SU-DHL-6 (cell line): Measurements from ENCODE around the gene SLC3A2.

Experiments
- EZH2phosphoT487 ChIP-seq: fragments of 200-600 bp; sonication (generic), shearing (Covaris generic); conservative IDR thresholded peaks from 2 replicates; pipeline ENCODE4 v1.6.1; 2018; ENCODE audit warnings: mild to moderate bottlenecking, antibody characterized with exemption, low read length, moderate library complexity, mixed read lengths
- TF ChIP-seq, protein P1 (sequence below): fragments of 200-600 bp; sonication (generic); IDR thresholded peaks from one replicate; pipeline ENCODE4 v1.5.1; 2017; ENCODE audit warnings: antibody characterized with exemption, mild to moderate bottlenecking, low read length, moderate library complexity; ENCODE audit not compliant: insufficient read depth, poor library complexity, severe bottlenecking

DNA sequence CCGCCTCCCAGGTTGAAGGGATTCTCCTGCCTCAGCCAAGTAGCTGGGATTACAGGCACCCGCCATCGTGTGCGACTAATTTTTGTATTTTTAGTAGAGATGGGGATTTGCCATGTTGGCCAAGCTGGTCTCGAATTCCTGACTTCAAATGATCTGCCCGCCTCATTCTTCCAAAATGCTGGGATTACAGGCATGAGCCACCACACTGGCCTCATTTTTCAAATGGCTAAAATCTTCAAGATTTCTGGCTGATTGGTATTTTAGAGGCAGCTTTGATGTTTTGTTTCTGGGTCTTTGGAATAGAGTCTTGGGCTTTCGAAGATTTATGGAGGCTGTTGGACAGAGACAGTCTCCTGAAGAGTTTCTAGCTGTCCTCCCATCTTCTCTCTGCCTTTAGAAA is 5.8 kb upstream of the SLC3A2 start:
- TF ChIP-seq, protein P1, sequence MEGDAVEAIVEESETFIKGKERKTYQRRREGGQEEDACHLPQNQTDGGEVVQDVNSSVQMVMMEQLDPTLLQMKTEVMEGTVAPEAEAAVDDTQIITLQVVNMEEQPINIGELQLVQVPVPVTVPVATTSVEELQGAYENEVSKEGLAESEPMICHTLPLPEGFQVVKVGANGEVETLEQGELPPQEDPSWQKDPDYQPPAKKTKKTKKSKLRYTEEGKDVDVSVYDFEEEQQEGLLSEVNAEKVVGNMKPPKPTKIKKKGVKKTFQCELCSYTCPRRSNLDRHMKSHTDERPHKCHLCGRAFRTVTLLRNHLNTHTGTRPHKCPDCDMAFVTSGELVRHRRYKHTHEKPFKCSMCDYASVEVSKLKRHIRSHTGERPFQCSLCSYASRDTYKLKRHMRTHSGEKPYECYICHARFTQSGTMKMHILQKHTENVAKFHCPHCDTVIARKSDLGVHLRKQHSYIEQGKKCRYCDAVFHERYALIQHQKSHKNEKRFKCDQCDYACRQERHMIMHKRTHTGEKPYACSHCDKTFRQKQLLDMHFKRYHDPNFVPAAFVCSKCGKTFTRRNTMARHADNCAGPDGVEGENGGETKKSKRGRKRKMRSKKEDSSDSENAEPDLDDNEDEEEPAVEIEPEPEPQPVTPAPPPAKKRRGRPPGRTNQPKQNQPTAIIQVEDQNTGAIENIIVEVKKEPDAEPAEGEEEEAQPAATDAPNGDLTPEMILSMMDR: no peak
- TF ChIP-seq EZH2phosphoT487: no peak
